HG03342 (cell line): ENCODE measurements around the gene CDH4.

Experiments
- ATAC-seq: cut with Tn5 transposase; IDR thresholded peaks from one replicate; pipeline ENCODE4 v1.9.1; 2021; ENCODE audit warnings: mild to moderate bottlenecking, moderate library complexity; ENCODE audit not compliant: unreplicated experiment

The CDH4 gene

GRCh38 chr20:61280217-61280980 is 28.3 kb downstream of the CDH4 start:
- no peak for ATAC-seq

- ATAC-seq, result no peak
Measured at GRCh38 chr20:61281286-61281795, 29.3 kb downstream of the CDH4 start.

GRCh38 chr20:61284752-61285151 is 32.7 kb downstream of the CDH4 start:
- no peak for ATAC-seq

- ATAC-seq, result no peak
Measured at GRCh38 chr20:61285152-61285645, 33.1 kb downstream of the CDH4 start.

GRCh38 chr20:61285691-61286090 is 33.6 kb downstream of the CDH4 start:
- no peak for ATAC-seq

- ATAC-seq, result no peak
Measured at GRCh38 chr20:61287583-61288275, 35.7 kb downstream of the CDH4 start.

GRCh38 chr20:61288331-61288784 is 36.3 kb downstream of the CDH4 start:
- ATAC-seq, result no peak

- ATAC-seq, result no peak
Measured at GRCh38 chr20:61289166-61289565, 37.1 kb downstream of the CDH4 start.

GRCh38 chr20:61290721-61291120 is 38.7 kb downstream of the CDH4 start:
- no peak for ATAC-seq

- ATAC-seq, result no peak
Measured at GRCh38 chr20:61291166-61291829, 39.2 kb downstream of the CDH4 start.

- no peak for ATAC-seq
Measured at GRCh38 chr20:61292391-61292790, 40.3 kb downstream of the CDH4 start.

- no peak for ATAC-seq
Measured at GRCh38 chr20:61292821-61293612, 41.0 kb downstream of the CDH4 start.

- ATAC-seq, result no peak
Measured at GRCh38 chr20:61293951-61294350, 41.9 kb downstream of the CDH4 start.

- ATAC-seq, result no peak
Measured at GRCh38 chr20:61295249-61295648, 43.2 kb downstream of the CDH4 start.

GRCh38 chr20:61295682-61296628 is 43.9 kb downstream of the CDH4 start:
- ATAC-seq, result no peak

GRCh38 chr20:61296629-61297019 is 44.6 kb downstream of the CDH4 start:
- no peak for ATAC-seq

- no peak for ATAC-seq
Measured at GRCh38 chr20:61297491-61297890, 45.4 kb downstream of the CDH4 start.

- no peak for ATAC-seq
Measured at GRCh38 chr20:61297986-61298385, 45.9 kb downstream of the CDH4 start.

- ATAC-seq, result no peak
Measured at GRCh38 chr20:61298661-61299060, 46.6 kb downstream of the CDH4 start.

- ATAC-seq, result no peak
Measured at GRCh38 chr20:61299104-61299503, 47.0 kb downstream of the CDH4 start.
